H9 (cell line): ENCODE measurements around the gene POLR1D. TPM values are rescaled to one million over a fixed set of nuclear protein-coding genes. Genes with fewer than 3 reads are reported as not detected.

ENCODE experiments used
- DNase-seq: peaks from one replicate; pipeline ENCODE4 v3.0.0-alpha.2; 2017
- H2AFZ ChIP-seq: one replicate; pipeline ENCODE4 v1.6.1; 2013; ENCODE audit warnings: mild to moderate bottlenecking, low read length, control low read depth, moderate library complexity
- H2AK5ac ChIP-seq: 2 replicates; pipeline ENCODE4 v1.6.1; 2013; ENCODE audit warnings: low read length, control low read depth, mixed read lengths; ENCODE audit not compliant: insufficient read length
- H2BK120ac ChIP-seq: one replicate; pipeline ENCODE4 v1.6.1; 2013; ENCODE audit warnings: low read depth, mild to moderate bottlenecking, low read length, control low read depth, inconsistent platforms; ENCODE audit not compliant: poor library complexity, severe bottlenecking
- H2BK12ac ChIP-seq: 2 replicates; pipeline ENCODE4 v1.6.1; 2013; ENCODE audit warnings: low read length, control low read depth, mixed read lengths, low read depth; ENCODE audit not compliant: insufficient read length
- H2BK15ac ChIP-seq: 2 replicates; pipeline ENCODE4 v1.6.1; 2013; ENCODE audit warnings: low read depth, low read length, control low read depth
- H2BK20ac ChIP-seq: one replicate; pipeline ENCODE4 v1.6.1; 2013; ENCODE audit warnings: low read depth, mild to moderate bottlenecking, low read length, control low read depth, inconsistent platforms; ENCODE audit not compliant: poor library complexity, severe bottlenecking
- H2BK5ac ChIP-seq: 2 replicates; pipeline ENCODE4 v1.6.1; 2013; ENCODE audit warnings: low read length, control low read depth, mixed read lengths; ENCODE audit not compliant: insufficient read length
- H3K14ac ChIP-seq: 2 replicates; pipeline ENCODE4 v1.6.1; 2013; ENCODE audit warnings: low read length, control low read depth; ENCODE audit not compliant: insufficient read depth
- H3K18ac ChIP-seq: 2 replicates; pipeline ENCODE4 v1.6.1; 2013; ENCODE audit warnings: low read depth, mild to moderate bottlenecking, mixed read lengths, low read length, control low read depth; ENCODE audit not compliant: insufficient read length
- H3K23ac ChIP-seq: 2 replicates; pipeline ENCODE4 v1.6.1; 2013; ENCODE audit warnings: low read length, control low read depth, mixed read lengths, low read depth; ENCODE audit not compliant: insufficient read length
- H3K23me2 ChIP-seq: 2 replicates; pipeline ENCODE4 v1.6.1; 2013; ENCODE audit warnings: low read depth, mild to moderate bottlenecking, mixed read lengths, low read length, control low read depth; ENCODE audit not compliant: insufficient read length, poor library complexity, severe bottlenecking
- H3K27ac ChIP-seq: 2 replicates; pipeline ENCODE4 v1.5.1; 2013; ENCODE audit warnings: low read length, control low read depth, mixed read lengths, low read depth; ENCODE audit not compliant: insufficient read length
- H3K27me3 ChIP-seq: 2 replicates; pipeline ENCODE4 v1.6.1; 2013; ENCODE audit warnings: low read length, control low read depth, inconsistent platforms; ENCODE audit not compliant: insufficient read depth
- H3K4ac ChIP-seq: 2 replicates; pipeline ENCODE4 v1.6.1; 2013; ENCODE audit warnings: low read depth, mild to moderate bottlenecking, control low read depth, inconsistent platforms, low read length, moderate library complexity
- H3K4me1 ChIP-seq: 2 replicates; pipeline ENCODE4 v1.6.1; 2013; ENCODE audit warnings: low read length, control low read depth, inconsistent platforms; ENCODE audit not compliant: insufficient read depth
- H3K4me2 ChIP-seq: 2 replicates; pipeline ENCODE4 v1.6.1; 2013; ENCODE audit warnings: low read length, control low read depth, mixed read lengths; ENCODE audit not compliant: insufficient read length, insufficient read depth
- H3K56ac ChIP-seq: 2 replicates; pipeline ENCODE4 v1.6.1; 2013; ENCODE audit warnings: low read depth, mild to moderate bottlenecking, mixed read lengths, low read length, control low read depth; ENCODE audit not compliant: insufficient read length
- H3K79me1 ChIP-seq: 2 replicates; pipeline ENCODE4 v1.6.1; 2013; ENCODE audit warnings: low read depth, mild to moderate bottlenecking, moderate library complexity, low read length, control low read depth, inconsistent platforms; ENCODE audit not compliant: insufficient read depth, poor library complexity, severe bottlenecking
- H3K79me2 ChIP-seq: 2 replicates; pipeline ENCODE4 v1.6.1; 2013; ENCODE audit warnings: low read length, control low read depth, inconsistent platforms; ENCODE audit not compliant: insufficient read depth
- H3K9ac ChIP-seq: 2 replicates; pipeline ENCODE4 v1.6.1; 2013; ENCODE audit warnings: low read length, control low read depth, mixed read lengths; ENCODE audit not compliant: insufficient read length; ENCODE audit errors: extremely low read depth
- H3K9me3 ChIP-seq: one replicate; pipeline ENCODE4 v1.6.1; 2013; ENCODE audit warnings: low read depth, low read length, inconsistent platforms; ENCODE audit not compliant: control insufficient read depth
- H3T11ph ChIP-seq: one replicate; pipeline ENCODE4 v1.6.1; 2013; ENCODE audit warnings: mild to moderate bottlenecking, low read length, control low read depth, inconsistent platforms
- H4K20me1 ChIP-seq: one replicate; pipeline ENCODE4 v1.6.1; 2013; ENCODE audit not compliant: control insufficient read depth, insufficient read length, insufficient read depth
- H4K5ac ChIP-seq: 2 replicates; pipeline ENCODE4 v1.6.1; 2013; ENCODE audit warnings: low read depth, mild to moderate bottlenecking, mixed read lengths, low read length, control low read depth; ENCODE audit not compliant: insufficient read length
- H4K8ac ChIP-seq: replicated peaks from 2 replicates; pipeline ENCODE4 v1.6.1; 2013; ENCODE audit warnings: low read length, control low read depth, mixed read lengths, low read depth; ENCODE audit not compliant: insufficient read length
- H4K91ac ChIP-seq: 2 replicates; pipeline ENCODE4 v1.6.1; 2013; ENCODE audit warnings: low read depth, mild to moderate bottlenecking, moderate library complexity, mixed read lengths, low read length, control low read depth; ENCODE audit not compliant: insufficient read length
- H3K27ac Mint-ChIP-seq, 3 experiments: 2 replicates in 2 of 3; 3 replicates in 1 of 3; pipeline ENCODE4 v1.8.0; 2020 to 2021; ENCODE audit warnings: mixed read lengths in 3 of 3, mild to moderate bottlenecking in 1 of 3, moderate library complexity in 1 of 3
- H3K27me3 Mint-ChIP-seq: 2 replicates; pipeline ENCODE4 v1.8.0; 2021; ENCODE audit warnings: low read depth, mild to moderate bottlenecking, moderate library complexity, mixed read lengths
- H3K36me3 Mint-ChIP-seq, 3 experiments: 2 replicates in 2 of 3; 3 replicates in 1 of 3; pipeline ENCODE4 v1.8.0; 2020 to 2021; ENCODE audit warnings: low read depth in 3 of 3, mixed read lengths in 3 of 3; ENCODE audit not compliant: insufficient read depth in 1 of 3
- H3K4me1 Mint-ChIP-seq, 2 experiments: 2 replicates each; pipeline ENCODE4 v1.8.0; 2020; ENCODE audit warnings: mixed read lengths in 2 of 2
- H3K4me3 Mint-ChIP-seq, 2 experiments: 2 replicates in 1 of 2; 3 replicates in 1 of 2; pipeline ENCODE4 v1.8.0; 2020 to 2021; ENCODE audit warnings: mild to moderate bottlenecking in 2 of 2, mixed read lengths in 2 of 2, moderate library complexity in 1 of 2
- H3K9me3 Mint-ChIP-seq, 2 experiments: 2 replicates in 1 of 2; 3 replicates in 1 of 2; pipeline ENCODE4 v1.8.0; 2020; ENCODE audit warnings: mild to moderate bottlenecking in 2 of 2, mixed read lengths in 2 of 2, moderate library complexity in 1 of 2
- WGBS: extraction: QIAGEN DNeasy Blood & Tissue Kit; methylation state at CpG from one replicate; pipeline ENCODE4 v1.1.7; 2013; ENCODE audit warnings: missing lambda C conversion rate, low lambda C conversion rate, mixed read lengths; ENCODE audit not compliant: insufficient read length; ENCODE audit errors: extremely low coverage; 5-methylcytosine and 5-hydroxymethylcytosine counted together
- total RNA-seq: library from RNA; stranded (reverse); gene quantifications from 2 replicates; pipeline ENCODE4 v1.2.1, GENCODE V29; 2021
- TF ChIP-seq, protein P1 (sequence below): fragments of 200-600 bp; sonication (generic); conservative IDR thresholded peaks from 3 replicates; pipeline ENCODE4 v1.8.0; 2021; ENCODE audit warnings: antibody characterized with exemption, mild to moderate bottlenecking

The POLR1D gene
- total RNA-seq, 1 experiment from 2014 or later = 167 TPM

- no peak overlapping the region for H4K91ac ChIP-seq
- no peak overlapping the region for H3K56ac ChIP-seq
- no peak for DNase-seq
- H3K4ac ChIP-seq = no peak overlapping the region
- no peak overlapping the region for H2BK12ac ChIP-seq
- no peak overlapping the region for H2AFZ ChIP-seq
- H2BK120ac ChIP-seq = no peak overlapping the region
- H3K23ac ChIP-seq = no peak overlapping the region
- H3K27ac ChIP-seq = no peak overlapping the region
- H2AK5ac ChIP-seq = no peak overlapping the region
- H2BK20ac ChIP-seq = no peak overlapping the region
- peaks cover 5% of the 10 kb centered on the region; the same call in 1 of the 2 replicates for H3K4me1 ChIP-seq
- H3K27ac Mint-ChIP-seq = peak overlapping the region in 2 of 3 experiments; percentile 5 to 25; a peak in 2 of 7 replicates
- H3K9me3 Mint-ChIP-seq = no peaks in the 10 kb centered on the region
- WGBS = no CpG with 5 or more reads among the region's 1 CpG
- H3K4me2 ChIP-seq = no peak overlapping the region
- H2BK15ac ChIP-seq = no peak overlapping the region
- H3K9me3 ChIP-seq = no peaks in the 10 kb centered on the region
- no peaks in the 10 kb centered on the region for H4K20me1 ChIP-seq
- H3K4me3 Mint-ChIP-seq = no peak overlapping the region
- TF ChIP-seq, protein P1, sequence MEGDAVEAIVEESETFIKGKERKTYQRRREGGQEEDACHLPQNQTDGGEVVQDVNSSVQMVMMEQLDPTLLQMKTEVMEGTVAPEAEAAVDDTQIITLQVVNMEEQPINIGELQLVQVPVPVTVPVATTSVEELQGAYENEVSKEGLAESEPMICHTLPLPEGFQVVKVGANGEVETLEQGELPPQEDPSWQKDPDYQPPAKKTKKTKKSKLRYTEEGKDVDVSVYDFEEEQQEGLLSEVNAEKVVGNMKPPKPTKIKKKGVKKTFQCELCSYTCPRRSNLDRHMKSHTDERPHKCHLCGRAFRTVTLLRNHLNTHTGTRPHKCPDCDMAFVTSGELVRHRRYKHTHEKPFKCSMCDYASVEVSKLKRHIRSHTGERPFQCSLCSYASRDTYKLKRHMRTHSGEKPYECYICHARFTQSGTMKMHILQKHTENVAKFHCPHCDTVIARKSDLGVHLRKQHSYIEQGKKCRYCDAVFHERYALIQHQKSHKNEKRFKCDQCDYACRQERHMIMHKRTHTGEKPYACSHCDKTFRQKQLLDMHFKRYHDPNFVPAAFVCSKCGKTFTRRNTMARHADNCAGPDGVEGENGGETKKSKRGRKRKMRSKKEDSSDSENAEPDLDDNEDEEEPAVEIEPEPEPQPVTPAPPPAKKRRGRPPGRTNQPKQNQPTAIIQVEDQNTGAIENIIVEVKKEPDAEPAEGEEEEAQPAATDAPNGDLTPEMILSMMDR = no peak
- H3K9ac ChIP-seq = no peak overlapping the region
- H3K14ac ChIP-seq = no peak overlapping the region
- H4K5ac ChIP-seq = no peak overlapping the region
- peaks cover 5% of the 10 kb centered on the region for H3K79me1 ChIP-seq
- H2BK5ac ChIP-seq = no peak overlapping the region
- H3K23me2 ChIP-seq = no peaks in the 10 kb centered on the region
- no peak overlapping the region for H3T11ph ChIP-seq
- H3K4me1 Mint-ChIP-seq = peaks cover 30 to 31% of the 10 kb centered on the region in 2 experiments
- H3K18ac ChIP-seq = no peak overlapping the region
- peaks cover 3% of the 10 kb centered on the region; the same call in 1 of the 2 replicates for H3K79me2 ChIP-seq
- no peaks in the 10 kb centered on the region for H3K36me3 Mint-ChIP-seq
- H3K27me3 ChIP-seq = no peaks in the 10 kb centered on the region
- H4K8ac ChIP-seq = no peak overlapping the region
- no peaks in the 10 kb centered on the region for H3K27me3 Mint-ChIP-seq
Measured at GRCh38 chr13:27600711-27601110, 21.0 kb upstream of the POLR1D start.
